Glutamatergic neuron (in vitro differentiated cells): Measurements from ENCODE around the gene ING2. TPM values are rescaled to one million over a fixed set of nuclear protein-coding genes. Genes with fewer than 3 reads are reported as not detected.
"Not testable (repeated sequence)": the region's sequence is repeated elsewhere in the genome, so short reads cannot be mapped to it uniquely, and the experiment has no call there.

Source experiments
- DNase-seq: peaks from one replicate; pipeline ENCODE4 v3.0.0; 2022
- H3K27ac Mint-ChIP-seq: one replicate; pipeline ENCODE4 v1.8.0; 2020; ENCODE audit warnings: mild to moderate bottlenecking, mixed read lengths, inconsistent platforms; ENCODE audit not compliant: unreplicated experiment
- H3K27me3 Mint-ChIP-seq: one replicate; pipeline ENCODE4 v1.8.0; 2020; ENCODE audit warnings: mild to moderate bottlenecking, moderate library complexity, mixed read lengths, inconsistent platforms; ENCODE audit not compliant: unreplicated experiment
- H3K36me3 Mint-ChIP-seq: one replicate; pipeline ENCODE4 v1.8.0; 2020; ENCODE audit warnings: mild to moderate bottlenecking, mixed read lengths, inconsistent platforms; ENCODE audit not compliant: unreplicated experiment
- H3K4me1 Mint-ChIP-seq: one replicate; pipeline ENCODE4 v1.8.0; 2020; ENCODE audit warnings: mild to moderate bottlenecking, low read depth, mixed read lengths, inconsistent platforms; ENCODE audit not compliant: unreplicated experiment
- H3K4me3 Mint-ChIP-seq: one replicate; pipeline ENCODE4 v1.8.0; 2020; ENCODE audit warnings: mild to moderate bottlenecking, mixed read lengths, inconsistent platforms; ENCODE audit not compliant: unreplicated experiment
- H3K9me3 Mint-ChIP-seq: one replicate; pipeline ENCODE4 v1.8.0; 2020; ENCODE audit warnings: mild to moderate bottlenecking, moderate library complexity, mixed read lengths, inconsistent platforms; ENCODE audit not compliant: unreplicated experiment
- CTCF ChIP-seq: fragments of 200-600 bp; sonication (generic); IDR thresholded peaks from one replicate; pipeline ENCODE4 v1.5.0; 2021; ENCODE audit not compliant: partially characterized antibody, unreplicated experiment
- total RNA-seq: library from RNA; stranded (reverse); fragmentation: NEBNext Ultra II Directional; extraction: Animal tissue kit (Norgen Biotek cat#: 25700); gene quantifications from one replicate; pipeline ENCODE4 v1.2.1, GENCODE V29; 2021; ENCODE audit not compliant: unreplicated experiment

Gene ING2
- total RNA-seq, 1 donor from 2014 or later: 4.8 TPM

DNA sequence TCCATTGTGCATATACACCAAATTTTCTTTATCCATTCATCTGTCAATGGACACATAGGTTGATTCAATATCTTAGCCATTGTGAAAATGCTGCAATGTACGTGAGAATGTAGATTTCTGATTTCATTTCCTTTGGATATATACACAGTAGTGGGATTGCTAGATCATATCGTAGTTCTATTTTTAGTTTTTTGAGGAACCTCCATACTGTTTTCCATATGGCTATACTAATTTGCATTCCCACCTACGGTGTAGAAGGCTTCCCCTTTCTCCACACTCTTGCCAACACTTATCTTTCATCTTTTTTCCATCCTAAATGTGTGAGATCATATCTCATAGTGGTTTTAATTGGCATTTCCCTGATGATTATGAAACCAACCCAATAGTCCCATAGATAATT lies 43.4 kb downstream of the ING2 start:
- H3K4me3 Mint-ChIP-seq: no peak overlapping the region
- DNase-seq: no peak
- H3K9me3 Mint-ChIP-seq: peaks cover 5% of the 10 kb centered on the region
- no peak overlapping the region for H3K27ac Mint-ChIP-seq
- H3K27me3 Mint-ChIP-seq: peaks cover 4% of the 10 kb centered on the region
- no peaks in the 10 kb centered on the region for H3K36me3 Mint-ChIP-seq
- no peak for TF ChIP-seq CTCF
- no peaks in the 10 kb centered on the region for H3K4me1 Mint-ChIP-seq

- no peaks in the 10 kb centered on the region for H3K4me1 Mint-ChIP-seq
- no peak overlapping the region for H3K27ac Mint-ChIP-seq
- no peak for DNase-seq
- H3K36me3 Mint-ChIP-seq: no peaks in the 10 kb centered on the region
- H3K9me3 Mint-ChIP-seq: peaks cover 5% of the 10 kb centered on the region
- H3K4me3 Mint-ChIP-seq: no peak overlapping the region
- no peak for TF ChIP-seq CTCF
- H3K27me3 Mint-ChIP-seq: peaks cover 4% of the 10 kb centered on the region
Measured at GRCh38 chr4:183550345-183551093, 45.7 kb downstream of the ING2 start.

DNA sequence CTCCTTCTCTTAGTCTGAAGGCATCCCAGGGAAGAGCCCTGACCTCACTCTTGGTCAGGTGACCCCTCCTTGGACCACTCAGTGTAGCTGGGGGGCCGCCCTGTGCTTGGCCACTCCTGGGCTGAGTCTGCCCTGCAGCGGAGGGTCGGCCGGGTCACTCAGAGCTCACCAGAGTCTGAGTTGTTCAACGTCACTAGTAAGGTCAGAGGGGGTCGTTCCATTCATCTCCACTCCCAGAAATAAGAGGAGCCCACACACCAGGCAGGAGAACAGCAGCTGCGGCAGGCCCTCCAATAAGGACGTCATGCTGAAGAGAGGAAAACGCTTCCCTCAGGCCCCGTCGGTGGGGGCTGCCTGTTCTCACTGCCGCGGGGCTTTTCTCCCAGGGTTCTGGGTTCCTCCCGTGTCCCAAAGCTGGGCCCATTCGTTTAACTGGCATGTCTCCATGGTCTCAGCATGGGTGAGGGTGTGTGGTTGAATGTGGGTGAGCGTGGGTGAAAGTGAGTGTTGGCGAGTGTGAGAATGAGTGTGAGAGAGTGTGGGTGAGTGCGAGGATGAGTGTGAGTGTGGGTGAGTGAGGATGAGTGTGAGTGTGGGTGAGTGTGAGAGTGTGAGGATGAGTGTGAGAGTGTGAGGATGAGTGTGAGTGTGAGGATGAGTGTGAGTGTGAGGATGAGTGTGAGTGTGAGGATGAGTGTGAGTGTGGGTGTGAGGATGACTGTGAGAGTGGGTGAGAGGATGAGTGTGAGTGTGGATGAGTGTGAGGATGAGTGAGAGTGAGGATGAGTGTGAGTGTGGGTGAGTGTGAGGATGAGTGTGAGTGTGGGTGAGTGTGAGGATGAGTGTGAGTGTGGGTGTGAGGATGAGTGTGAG lies 47.7 kb downstream of the ING2 start:
- H3K27me3 Mint-ChIP-seq: peaks cover 4% of the 10 kb centered on the region
- no peak overlapping the region for H3K27ac Mint-ChIP-seq
- DNase-seq: no peak
- no peak overlapping the region for H3K4me3 Mint-ChIP-seq
- no peak for TF ChIP-seq CTCF
- no peaks in the 10 kb centered on the region for H3K4me1 Mint-ChIP-seq
- H3K36me3 Mint-ChIP-seq: no peaks in the 10 kb centered on the region
- H3K9me3 Mint-ChIP-seq: peaks cover 5% of the 10 kb centered on the region

DNA sequence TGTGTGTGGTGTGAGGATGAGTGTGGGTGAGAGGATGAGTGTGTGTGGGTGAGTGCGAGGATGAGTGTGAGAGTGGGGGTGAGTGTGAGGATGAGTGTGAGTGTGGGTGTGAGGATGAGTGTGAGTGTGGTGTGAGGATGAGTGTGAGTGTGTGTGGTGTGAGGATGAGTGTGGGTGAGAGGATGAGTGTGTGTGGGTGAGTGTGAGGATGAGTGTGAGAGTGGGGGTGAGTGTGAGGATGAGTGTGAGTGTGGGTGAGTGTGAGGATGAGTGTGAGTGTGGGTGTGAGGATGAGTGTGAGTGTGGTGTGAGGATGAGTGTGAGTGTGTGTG lies 48.3 kb downstream of the ING2 start:
- not testable (repeated sequence) for H3K4me3 Mint-ChIP-seq, H3K36me3 Mint-ChIP-seq, H3K27ac Mint-ChIP-seq, H3K27me3 Mint-ChIP-seq, H3K9me3 Mint-ChIP-seq, DNase-seq, H3K4me1 Mint-ChIP-seq

GRCh38 chr4:183553601-183554345 lies 48.9 kb downstream of the ING2 start:
- no peak for TF ChIP-seq CTCF
- Mint-ChIP-seq H3K36me3 (no peaks in the 10 kb centered on the region), H3K4me1 (no peaks in the 10 kb centered on the region), H3K27ac (no peak overlapping the region), H3K27me3 (peaks cover 4% of the 10 kb centered on the region), H3K9me3 (peaks cover 3% of the 10 kb centered on the region), H3K4me3 (no peak overlapping the region)
- no peak for DNase-seq
